Amygdala (tissue), 56 donors: ENCODE data around the gene KIAA1328.
"Not testable (repeated sequence)": the region's sequence is repeated elsewhere in the genome, so short reads cannot be mapped to it uniquely, and the experiment has no call there.

Experiments
- DNase-seq, 56 donors: peaks; one replicate each; lab custom pipeline; 2025; lab: John Stamatoyannopoulos, UW

Gene KIAA1328

GRCh38 chr18:36879796-36880195 lies 50.9 kb downstream of the KIAA1328 start:
- DNase-seq, result not testable (repeated sequence)

DNA sequence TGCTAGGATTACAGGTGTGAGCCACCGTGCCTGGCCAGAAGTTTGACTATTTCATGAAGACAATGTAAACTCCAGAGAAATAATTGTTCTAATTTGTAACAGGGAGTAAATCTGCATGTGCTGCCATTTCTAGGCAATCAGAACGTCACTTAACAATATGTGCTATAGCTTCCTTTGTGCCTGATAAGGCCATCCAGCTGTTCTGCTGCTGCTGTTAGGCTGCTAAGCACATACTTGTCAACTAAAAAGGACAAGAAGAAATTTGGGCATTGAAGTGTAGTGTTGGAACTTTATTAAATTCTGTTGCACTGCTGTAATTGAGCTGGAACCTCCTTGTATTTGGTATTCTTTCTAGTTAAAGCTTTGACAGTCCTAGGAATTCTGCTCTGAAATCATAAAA lies 57.1 kb downstream of the KIAA1328 start:
- DNase-seq, result no peak

- no peak for DNase-seq
Observed at GRCh38 chr18:36887114-36887513, 58.2 kb downstream of the KIAA1328 start.

- no peak for DNase-seq
Observed at GRCh38 chr18:36887864-36888263, 58.9 kb downstream of the KIAA1328 start.

- no peak for DNase-seq
Observed at GRCh38 chr18:36888778-36889177, 59.9 kb downstream of the KIAA1328 start.

GRCh38 chr18:36889321-36889720 lies 60.4 kb downstream of the KIAA1328 start:
- no peak for DNase-seq

DNA sequence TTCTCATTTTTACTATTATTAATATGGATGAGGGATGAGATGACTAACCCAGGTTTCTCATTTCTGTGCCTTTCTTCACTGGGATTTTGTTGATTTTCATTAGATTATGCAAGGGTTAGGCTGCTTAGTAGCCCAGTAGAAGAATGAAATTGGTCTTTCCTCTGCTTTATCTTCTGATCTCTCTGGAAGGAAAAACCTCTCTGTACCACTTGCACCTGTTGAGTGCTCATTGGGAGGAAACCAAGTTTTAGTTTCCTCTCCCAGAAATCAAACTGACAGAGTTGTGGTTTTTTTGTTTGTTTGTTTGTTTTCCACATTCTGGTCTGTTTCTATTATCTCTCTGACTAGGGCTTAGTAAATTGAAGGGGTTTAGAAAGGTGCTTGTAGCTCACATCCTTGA lies 60.8 kb downstream of the KIAA1328 start:
- DNase-seq, result no peak

DNA sequence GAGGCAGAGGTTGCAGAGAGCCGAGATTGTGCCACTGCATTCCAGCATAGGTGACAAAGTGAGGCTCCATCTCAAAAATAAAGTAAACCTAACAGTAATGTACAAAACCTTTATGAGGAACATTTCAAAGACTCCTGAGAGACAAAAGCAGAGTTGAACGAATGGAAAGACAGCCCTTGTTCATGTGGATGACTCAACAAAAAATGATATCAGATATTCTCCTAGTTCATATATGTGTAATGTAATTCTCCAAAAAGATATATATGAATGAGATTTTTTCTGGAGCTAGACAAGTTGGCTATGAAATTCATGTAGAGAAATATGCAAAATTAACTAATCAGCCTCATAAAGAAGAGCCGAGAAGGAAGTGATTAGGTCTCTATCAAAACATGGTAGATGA lies 61.7 kb downstream of the KIAA1328 start:
- DNase-seq, result no peak

GRCh38 chr18:36893227-36893626 lies 64.3 kb downstream of the KIAA1328 start:
- DNase-seq, result no peak

GRCh38 chr18:36895606-36896005 lies 66.7 kb downstream of the KIAA1328 start:
- DNase-seq, result no peak

- no peak for DNase-seq
Observed at GRCh38 chr18:36897253-36897652, 68.3 kb downstream of the KIAA1328 start.

DNA sequence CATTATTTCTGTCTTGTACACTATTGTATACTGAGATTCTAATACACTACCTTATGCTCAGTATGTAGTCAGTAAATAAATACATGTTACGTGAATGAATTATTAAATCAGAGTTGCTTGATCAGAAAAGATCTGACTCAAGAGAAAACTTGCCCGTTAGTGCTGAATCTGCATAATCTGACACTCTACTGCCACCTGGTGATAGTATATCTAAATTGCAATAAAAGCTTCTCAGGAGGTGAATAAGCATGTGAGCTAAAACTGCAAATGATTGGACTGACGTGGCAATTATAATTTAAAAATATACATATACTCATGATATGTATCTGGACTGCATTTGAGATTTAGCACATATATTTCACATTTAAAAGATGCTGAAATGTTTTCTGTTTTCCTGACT lies 70.4 kb downstream of the KIAA1328 start:
- DNase-seq, result no peak

DNA sequence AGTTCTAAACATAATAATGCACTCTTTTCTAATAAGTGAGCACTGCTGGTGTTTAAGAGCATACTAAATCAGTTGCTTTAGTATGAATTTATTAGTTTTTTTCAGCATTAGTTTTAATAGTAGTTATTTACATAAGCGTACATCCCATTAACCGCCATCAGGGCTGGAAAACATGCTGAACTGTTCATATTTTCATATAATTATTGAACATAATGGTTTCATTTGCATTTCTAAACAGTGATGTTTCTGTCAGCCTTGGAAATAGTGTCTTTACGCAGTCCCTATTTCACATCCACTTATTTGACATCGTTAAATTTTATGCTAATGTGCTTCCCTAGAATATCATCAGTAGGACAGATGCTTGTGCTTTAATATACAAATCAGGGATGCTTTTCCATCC lies 71.5 kb downstream of the KIAA1328 start:
- DNase-seq, result no peak

DNA sequence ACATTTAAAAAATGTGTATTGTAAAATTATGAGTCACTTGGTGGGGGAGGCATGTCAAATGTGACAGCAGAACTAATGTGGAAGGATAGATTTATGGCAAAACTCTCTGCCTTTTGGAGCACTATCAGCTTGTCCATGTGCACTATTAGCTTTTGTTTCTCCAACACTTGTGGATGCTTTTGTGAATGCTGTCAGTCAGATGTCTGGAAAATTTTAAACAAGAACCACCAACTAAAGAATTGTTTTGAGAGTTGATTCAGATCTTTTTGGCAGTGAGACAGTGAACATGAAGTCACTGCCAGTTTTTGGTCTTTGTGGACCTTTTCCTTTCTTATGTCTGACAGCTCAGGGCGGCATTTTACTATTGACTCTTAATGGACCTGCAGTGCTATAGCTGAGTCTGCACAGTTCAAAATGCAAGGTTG lies 72.4 kb downstream of the KIAA1328 start:
- DNase-seq, result no peak

- DNase-seq, result no peak
Observed at GRCh38 chr18:36903215-36903928, 74.4 kb downstream of the KIAA1328 start.

- DNase-seq, result no peak
Observed at GRCh38 chr18:36905571-36905970, 76.6 kb downstream of the KIAA1328 start.

DNA sequence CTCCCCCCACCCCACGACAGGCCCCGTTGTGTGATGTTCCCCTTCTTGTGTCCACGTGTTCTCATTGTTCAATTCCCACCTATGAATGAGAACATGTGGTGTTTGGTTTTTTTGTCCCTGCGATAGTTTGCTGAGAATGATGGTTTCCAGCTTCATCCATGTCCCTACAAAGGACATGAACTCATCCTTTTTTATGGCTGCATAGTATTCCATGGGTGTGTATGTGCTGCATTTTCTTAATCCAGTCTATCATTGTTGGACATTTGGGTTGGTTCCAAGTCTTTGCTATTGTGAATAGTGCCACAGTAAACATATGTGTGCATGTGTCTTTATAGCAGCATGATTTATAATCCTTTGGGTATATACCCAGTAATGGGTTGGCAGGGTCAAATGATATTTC lies 80.4 kb downstream of the KIAA1328 start:
- DNase-seq, result not testable (repeated sequence)

DNA sequence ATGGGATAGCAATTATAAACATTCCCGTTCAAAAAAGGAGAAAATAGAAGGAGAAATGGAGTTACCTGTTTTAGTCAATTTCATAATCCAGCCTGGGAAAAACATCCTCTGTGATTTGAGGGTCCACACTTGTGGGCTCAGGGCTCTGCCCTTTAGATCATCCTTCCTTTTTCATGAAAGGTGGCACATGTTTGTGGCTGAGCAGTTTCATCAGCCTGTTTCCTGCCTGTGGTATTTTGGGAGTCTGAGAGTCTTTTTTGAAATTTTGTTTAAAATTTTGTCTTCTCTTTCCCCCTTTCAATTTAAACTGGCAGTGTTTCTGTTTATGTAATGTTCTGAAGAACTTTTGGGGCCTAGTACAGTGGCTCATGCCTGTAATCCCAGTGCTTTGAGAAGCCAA lies 84.0 kb downstream of the KIAA1328 start:
- DNase-seq, result no peak

DNA sequence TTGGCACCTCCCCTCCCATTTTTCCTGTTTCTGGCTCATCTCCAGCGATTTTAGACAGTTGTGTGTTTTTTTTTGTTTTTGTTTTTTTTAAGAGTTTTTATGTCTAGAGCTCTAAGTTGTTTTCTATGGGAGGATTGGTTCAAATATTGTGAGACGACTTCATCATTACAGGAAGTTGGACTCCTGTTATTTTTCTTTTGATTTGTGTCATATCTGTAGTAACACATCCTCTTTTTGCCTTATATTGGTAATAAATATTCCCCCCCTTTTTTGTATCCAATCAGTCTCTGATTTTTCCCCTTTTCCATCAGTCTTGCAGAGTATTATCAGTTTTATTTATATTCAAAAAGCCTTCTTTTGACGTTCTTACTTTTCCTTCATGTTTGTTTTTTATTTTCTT lies 89.0 kb downstream of the KIAA1328 start:
- no peak for DNase-seq

- DNase-seq, result no peak
Observed at GRCh38 chr18:36929601-36930000, 100.7 kb downstream of the KIAA1328 start.

- no peak for DNase-seq
Observed at GRCh38 chr18:36931106-36931505, 102.2 kb downstream of the KIAA1328 start.

DNA sequence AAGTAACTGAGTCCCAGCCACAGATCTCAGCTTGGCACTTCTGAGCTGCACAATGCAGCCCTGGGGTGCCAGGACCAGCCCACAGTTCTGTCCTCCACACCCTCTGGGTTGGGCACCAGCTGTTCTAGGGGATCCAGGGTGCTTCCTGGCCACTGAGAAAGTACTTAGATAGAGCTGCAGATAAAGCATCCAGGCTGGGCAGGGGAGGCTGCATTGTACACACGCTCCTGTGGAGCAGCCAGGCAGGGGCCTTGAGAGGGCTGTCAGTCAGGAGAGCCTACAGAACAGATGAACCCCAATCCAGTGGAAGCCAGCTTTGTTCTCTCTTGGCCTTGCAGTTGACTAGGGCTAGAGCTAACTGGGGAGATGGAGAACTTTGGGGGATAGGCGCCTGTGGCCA lies 104.6 kb downstream of the KIAA1328 start:
- no peak for DNase-seq

DNA sequence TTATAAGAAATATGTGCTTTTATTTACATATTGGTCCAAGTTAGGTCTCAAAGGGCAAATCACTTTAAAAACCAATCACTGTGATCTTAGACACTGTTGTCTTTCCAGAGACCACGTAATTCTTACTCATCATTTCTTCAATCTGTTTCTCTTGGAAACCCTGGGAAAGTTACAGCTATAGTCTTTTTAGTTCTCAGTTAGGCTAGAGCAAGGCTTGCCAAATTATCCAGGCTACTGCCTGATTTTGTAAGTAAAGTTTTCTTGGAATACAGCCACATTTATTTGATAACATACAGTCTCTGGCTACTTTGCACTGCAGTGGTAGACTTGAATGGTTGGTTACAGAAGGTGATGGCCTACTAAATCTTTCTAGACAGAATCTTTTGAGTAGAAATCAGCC lies 106.0 kb downstream of the KIAA1328 start:
- DNase-seq, result no peak
